HG03457 (cell line): Measurements from ENCODE around the gene PTPRG.
"Not testable (repeated sequence)": the region's sequence is repeated elsewhere in the genome, so short reads cannot be mapped to it uniquely, and the experiment has no call there.

Source experiments
- ATAC-seq: cut with Tn5 transposase; IDR thresholded peaks from one replicate; pipeline ENCODE4 v1.9.1; 2021; ENCODE audit warnings: moderate number of reproducible peaks; ENCODE audit not compliant: unreplicated experiment

The PTPRG gene

GRCh38 chr3:61681636-61682035, 120.3 kb downstream of the PTPRG start:
- no peak for ATAC-seq

- ATAC-seq: no peak
Observed at GRCh38 chr3:61682671-61683548, 121.5 kb downstream of the PTPRG start.

GRCh38 chr3:61683549-61684236, 122.3 kb downstream of the PTPRG start:
- no peak for ATAC-seq

GRCh38 chr3:61684386-61684785, 123.0 kb downstream of the PTPRG start:
- ATAC-seq: no peak

- no peak for ATAC-seq
Observed at GRCh38 chr3:61685755-61686154, 124.4 kb downstream of the PTPRG start.

GRCh38 chr3:61686228-61686648, 124.9 kb downstream of the PTPRG start:
- ATAC-seq: no peak

- ATAC-seq: no peak
Observed at GRCh38 chr3:61687206-61687605, 125.8 kb downstream of the PTPRG start.

- ATAC-seq: no peak
Observed at GRCh38 chr3:61687663-61688306, 126.4 kb downstream of the PTPRG start.

GRCh38 chr3:61688307-61688984, 127.1 kb downstream of the PTPRG start:
- ATAC-seq: no peak

GRCh38 chr3:61690016-61690415, 128.6 kb downstream of the PTPRG start:
- ATAC-seq: no peak

- ATAC-seq: no peak
Observed at GRCh38 chr3:61691466-61691865, 130.1 kb downstream of the PTPRG start.

- no peak for ATAC-seq
Observed at GRCh38 chr3:61697301-61697700, 135.9 kb downstream of the PTPRG start.

- not testable (repeated sequence) for ATAC-seq
Observed at GRCh38 chr3:61698278-61699072, 137.1 kb downstream of the PTPRG start.

GRCh38 chr3:61699622-61700021, 138.3 kb downstream of the PTPRG start:
- ATAC-seq: no peak

GRCh38 chr3:61701011-61701410, 139.6 kb downstream of the PTPRG start:
- ATAC-seq: no peak

GRCh38 chr3:61702453-61702852, 141.1 kb downstream of the PTPRG start:
- no peak for ATAC-seq

- ATAC-seq: no peak
Observed at GRCh38 chr3:61704807-61705206, 143.4 kb downstream of the PTPRG start.

GRCh38 chr3:61707492-61707891, 146.1 kb downstream of the PTPRG start:
- no peak for ATAC-seq

GRCh38 chr3:61710920-61711319, 149.5 kb downstream of the PTPRG start:
- ATAC-seq: not testable (repeated sequence)

GRCh38 chr3:61714225-61714624, 152.9 kb downstream of the PTPRG start:
- ATAC-seq: no peak
